Measurements from ENCODE around the gene CORO2B.

DNA sequence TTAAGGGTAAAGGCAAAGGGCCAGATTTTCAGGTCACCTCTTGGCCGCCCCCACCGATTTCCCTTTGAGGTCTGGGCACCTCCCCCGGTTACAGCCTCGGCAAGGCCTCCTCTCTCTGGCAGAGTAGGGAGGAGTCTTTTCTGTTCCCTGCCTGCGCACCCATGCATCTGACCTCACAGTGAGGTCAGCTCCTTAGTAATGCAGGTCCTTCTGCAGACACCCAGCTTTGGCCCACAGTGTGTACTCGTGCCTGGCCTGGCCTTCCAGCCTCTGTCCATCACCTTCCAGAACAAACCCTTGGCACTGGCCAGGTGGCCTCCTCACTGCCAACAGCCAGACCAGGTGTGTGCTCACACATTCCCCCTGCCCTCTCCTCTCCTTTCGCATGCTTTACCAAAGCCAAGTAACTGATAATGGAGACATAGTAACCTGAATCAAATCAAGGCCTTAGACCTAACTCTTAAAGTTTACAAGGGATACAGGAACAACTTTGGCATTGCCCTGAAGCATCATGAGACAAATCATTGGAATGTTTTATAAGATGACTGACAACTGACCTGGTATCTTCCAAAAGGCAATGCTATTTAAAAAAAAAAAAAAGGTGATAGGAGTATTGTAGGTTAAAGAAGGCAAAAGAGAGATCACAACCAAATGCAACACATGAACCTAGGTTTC is 61.3 kb downstream of the CORO2B start:
- TF ChIP-seq EP300 (IDR thresholded peaks at IDR 0.05) (no peak), POLR2A (IDR thresholded peaks at IDR 0.05) (no peak)
- TF ChIP-seq, protein P1, sequence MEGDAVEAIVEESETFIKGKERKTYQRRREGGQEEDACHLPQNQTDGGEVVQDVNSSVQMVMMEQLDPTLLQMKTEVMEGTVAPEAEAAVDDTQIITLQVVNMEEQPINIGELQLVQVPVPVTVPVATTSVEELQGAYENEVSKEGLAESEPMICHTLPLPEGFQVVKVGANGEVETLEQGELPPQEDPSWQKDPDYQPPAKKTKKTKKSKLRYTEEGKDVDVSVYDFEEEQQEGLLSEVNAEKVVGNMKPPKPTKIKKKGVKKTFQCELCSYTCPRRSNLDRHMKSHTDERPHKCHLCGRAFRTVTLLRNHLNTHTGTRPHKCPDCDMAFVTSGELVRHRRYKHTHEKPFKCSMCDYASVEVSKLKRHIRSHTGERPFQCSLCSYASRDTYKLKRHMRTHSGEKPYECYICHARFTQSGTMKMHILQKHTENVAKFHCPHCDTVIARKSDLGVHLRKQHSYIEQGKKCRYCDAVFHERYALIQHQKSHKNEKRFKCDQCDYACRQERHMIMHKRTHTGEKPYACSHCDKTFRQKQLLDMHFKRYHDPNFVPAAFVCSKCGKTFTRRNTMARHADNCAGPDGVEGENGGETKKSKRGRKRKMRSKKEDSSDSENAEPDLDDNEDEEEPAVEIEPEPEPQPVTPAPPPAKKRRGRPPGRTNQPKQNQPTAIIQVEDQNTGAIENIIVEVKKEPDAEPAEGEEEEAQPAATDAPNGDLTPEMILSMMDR (IDR thresholded peaks at IDR 0.05): no peak
